ENCODE results near the gene SPECC1. TPM values are rescaled to one million over a fixed set of nuclear protein-coding genes. Genes with fewer than 3 reads are reported as not detected.

SPECC1 gene
- total RNA-seq, 1 experiment from 2014 or later: 43.5 TPM

DNA sequence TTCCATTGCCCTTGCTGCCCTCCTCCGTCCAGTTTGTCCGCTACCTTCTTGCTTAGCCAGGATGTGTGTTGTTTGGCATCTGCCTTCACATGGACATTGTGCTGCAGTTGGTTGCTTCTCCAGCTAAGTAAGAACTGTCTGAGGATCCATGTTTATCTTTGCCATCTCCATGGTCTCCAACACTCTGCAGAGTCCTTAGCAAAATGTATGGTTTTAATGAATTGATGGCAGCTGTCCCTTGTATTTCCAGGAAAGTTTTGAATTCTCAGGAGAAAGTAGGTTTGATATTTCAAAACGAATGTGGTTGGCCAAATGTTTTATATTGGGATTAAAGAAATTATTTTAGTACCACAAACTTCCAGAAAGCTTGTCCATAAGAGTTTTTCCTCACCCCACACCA, 160.9 kb downstream of the SPECC1 start:
- Histone ChIP-seq H3K27me3 (ENCODE audit: insufficient read depth, low read length) (no peaks in the 10 kb centered on the region), H3K79me2 (ENCODE audit: insufficient read depth, low read length) (0 out of 2 replicates have a peak, but pooled peaks cover 4% of the 10 kb centered on the region), H3K4me1 (ENCODE audit: control insufficient read depth in 1 of 2, insufficient read depth in 2 of 2, low read length in 2 of 2) (peaks cover 19 to 35% of the 10 kb centered on the region in 2 experiments), H2AFZ (ENCODE audit: low read depth, low read length, poor library complexity, severe bottlenecking) (no peak overlapping the region), H3K9me2 (ENCODE audit: insufficient read depth) (no peaks in the 10 kb centered on the region), H3K9me3 (ENCODE audit: control insufficient read depth in 1 of 2, insufficient read depth in 1 of 2, low read depth in 1 of 2, low read length in 2 of 2) (no peaks in the 10 kb centered on the region), H3K27ac (ENCODE audit: low read depth, low read length) (no peak overlapping the region), H3K36me3 (ENCODE audit: control insufficient read depth in 1 of 2, insufficient read depth in 2 of 2, low read length in 2 of 2) (no peaks in the 10 kb centered on the region), H3K9ac (ENCODE audit: low read length) (no peak overlapping the region), H3K4me3 (replicated peaks in 1 of 2; ENCODE audit: low read depth in 1 of 2, low read length in 2 of 2) (no peak overlapping the region), H3K4me2 (ENCODE audit: low read length) (no peak overlapping the region), H4K20me1 (ENCODE audit: insufficient read depth) (no peaks in the 10 kb centered on the region)
- DNase-seq (ENCODE audit: low read depth, low spot score) (no peak), ATAC-seq (no peak)
- TF ChIP-seq, protein P1, sequence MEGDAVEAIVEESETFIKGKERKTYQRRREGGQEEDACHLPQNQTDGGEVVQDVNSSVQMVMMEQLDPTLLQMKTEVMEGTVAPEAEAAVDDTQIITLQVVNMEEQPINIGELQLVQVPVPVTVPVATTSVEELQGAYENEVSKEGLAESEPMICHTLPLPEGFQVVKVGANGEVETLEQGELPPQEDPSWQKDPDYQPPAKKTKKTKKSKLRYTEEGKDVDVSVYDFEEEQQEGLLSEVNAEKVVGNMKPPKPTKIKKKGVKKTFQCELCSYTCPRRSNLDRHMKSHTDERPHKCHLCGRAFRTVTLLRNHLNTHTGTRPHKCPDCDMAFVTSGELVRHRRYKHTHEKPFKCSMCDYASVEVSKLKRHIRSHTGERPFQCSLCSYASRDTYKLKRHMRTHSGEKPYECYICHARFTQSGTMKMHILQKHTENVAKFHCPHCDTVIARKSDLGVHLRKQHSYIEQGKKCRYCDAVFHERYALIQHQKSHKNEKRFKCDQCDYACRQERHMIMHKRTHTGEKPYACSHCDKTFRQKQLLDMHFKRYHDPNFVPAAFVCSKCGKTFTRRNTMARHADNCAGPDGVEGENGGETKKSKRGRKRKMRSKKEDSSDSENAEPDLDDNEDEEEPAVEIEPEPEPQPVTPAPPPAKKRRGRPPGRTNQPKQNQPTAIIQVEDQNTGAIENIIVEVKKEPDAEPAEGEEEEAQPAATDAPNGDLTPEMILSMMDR (IDR thresholded peaks at IDR 0.05 in 2 of 3, conservative IDR thresholded peaks at IDR 0.05 in 1 of 3; ENCODE audit: borderline replicate concordance in 1 of 3, insufficient read depth in 1 of 3, low read depth in 2 of 3, low read length in 2 of 3): no peak
- no peak for TF ChIP-seq FOSL1 (IDR thresholded peaks at IDR 0.05; ENCODE audit: low read depth)
- no peak for TF ChIP-seq YY1 (IDR thresholded peaks at IDR 0.05; ENCODE audit: extremely low read depth, insufficient replicate concordance, low read depth, low read length)
- no peak for TF ChIP-seq EZH2phosphoT487 (IDR thresholded peaks at IDR 0.05; ENCODE audit: borderline replicate concordance)
- no peak for TF ChIP-seq POLR2AphosphoS5 (IDR thresholded peaks at IDR 0.05; ENCODE audit: low read depth, low read length)
- TF ChIP-seq ATF3 (IDR thresholded peaks at IDR 0.05): no peak
- no peak for TF ChIP-seq CEBPB (IDR thresholded peaks at IDR 0.05; ENCODE audit: low read depth)
- TF ChIP-seq, protein P2, sequence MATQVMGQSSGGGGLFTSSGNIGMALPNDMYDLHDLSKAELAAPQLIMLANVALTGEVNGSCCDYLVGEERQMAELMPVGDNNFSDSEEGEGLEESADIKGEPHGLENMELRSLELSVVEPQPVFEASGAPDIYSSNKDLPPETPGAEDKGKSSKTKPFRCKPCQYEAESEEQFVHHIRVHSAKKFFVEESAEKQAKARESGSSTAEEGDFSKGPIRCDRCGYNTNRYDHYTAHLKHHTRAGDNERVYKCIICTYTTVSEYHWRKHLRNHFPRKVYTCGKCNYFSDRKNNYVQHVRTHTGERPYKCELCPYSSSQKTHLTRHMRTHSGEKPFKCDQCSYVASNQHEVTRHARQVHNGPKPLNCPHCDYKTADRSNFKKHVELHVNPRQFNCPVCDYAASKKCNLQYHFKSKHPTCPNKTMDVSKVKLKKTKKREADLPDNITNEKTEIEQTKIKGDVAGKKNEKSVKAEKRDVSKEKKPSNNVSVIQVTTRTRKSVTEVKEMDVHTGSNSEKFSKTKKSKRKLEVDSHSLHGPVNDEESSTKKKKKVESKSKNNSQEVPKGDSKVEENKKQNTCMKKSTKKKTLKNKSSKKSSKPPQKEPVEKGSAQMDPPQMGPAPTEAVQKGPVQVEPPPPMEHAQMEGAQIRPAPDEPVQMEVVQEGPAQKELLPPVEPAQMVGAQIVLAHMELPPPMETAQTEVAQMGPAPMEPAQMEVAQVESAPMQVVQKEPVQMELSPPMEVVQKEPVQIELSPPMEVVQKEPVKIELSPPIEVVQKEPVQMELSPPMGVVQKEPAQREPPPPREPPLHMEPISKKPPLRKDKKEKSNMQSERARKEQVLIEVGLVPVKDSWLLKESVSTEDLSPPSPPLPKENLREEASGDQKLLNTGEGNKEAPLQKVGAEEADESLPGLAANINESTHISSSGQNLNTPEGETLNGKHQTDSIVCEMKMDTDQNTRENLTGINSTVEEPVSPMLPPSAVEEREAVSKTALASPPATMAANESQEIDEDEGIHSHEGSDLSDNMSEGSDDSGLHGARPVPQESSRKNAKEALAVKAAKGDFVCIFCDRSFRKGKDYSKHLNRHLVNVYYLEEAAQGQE (IDR thresholded peaks at IDR 0.05; ENCODE audit: low read depth): no peak
- TF ChIP-seq, protein P3, sequence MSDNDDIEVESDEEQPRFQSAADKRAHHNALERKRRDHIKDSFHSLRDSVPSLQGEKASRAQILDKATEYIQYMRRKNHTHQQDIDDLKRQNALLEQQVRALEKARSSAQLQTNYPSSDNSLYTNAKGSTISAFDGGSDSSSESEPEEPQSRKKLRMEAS (IDR thresholded peaks at IDR 0.05): no peak
- no peak for TF ChIP-seq SP1 (IDR thresholded peaks at IDR 0.05; ENCODE audit: low read depth)
- TF ChIP-seq, protein P4, sequence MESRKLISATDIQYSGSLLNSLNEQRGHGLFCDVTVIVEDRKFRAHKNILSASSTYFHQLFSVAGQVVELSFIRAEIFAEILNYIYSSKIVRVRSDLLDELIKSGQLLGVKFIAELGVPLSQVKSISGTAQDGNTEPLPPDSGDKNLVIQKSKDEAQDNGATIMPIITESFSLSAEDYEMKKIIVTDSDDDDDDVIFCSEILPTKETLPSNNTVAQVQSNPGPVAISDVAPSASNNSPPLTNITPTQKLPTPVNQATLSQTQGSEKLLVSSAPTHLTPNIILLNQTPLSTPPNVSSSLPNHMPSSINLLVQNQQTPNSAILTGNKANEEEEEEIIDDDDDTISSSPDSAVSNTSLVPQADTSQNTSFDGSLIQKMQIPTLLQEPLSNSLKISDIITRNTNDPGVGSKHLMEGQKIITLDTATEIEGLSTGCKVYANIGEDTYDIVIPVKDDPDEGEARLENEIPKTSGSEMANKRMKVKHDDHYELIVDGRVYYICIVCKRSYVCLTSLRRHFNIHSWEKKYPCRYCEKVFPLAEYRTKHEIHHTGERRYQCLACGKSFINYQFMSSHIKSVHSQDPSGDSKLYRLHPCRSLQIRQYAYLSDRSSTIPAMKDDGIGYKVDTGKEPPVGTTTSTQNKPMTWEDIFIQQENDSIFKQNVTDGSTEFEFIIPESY (IDR thresholded peaks at IDR 0.05; ENCODE audit: extremely low read depth, insufficient replicate concordance, low read length): no peak
- no peak for TF ChIP-seq JUND (IDR thresholded peaks at IDR 0.05)
- TF ChIP-seq ELF1 (IDR thresholded peaks at IDR 0.05; ENCODE audit: borderline replicate concordance, low read depth): no peak
- TF ChIP-seq SRF (IDR thresholded peaks at IDR 0.05; ENCODE audit: low read depth): no peak
- TF ChIP-seq TCF7L2 (IDR thresholded peaks at IDR 0.05; ENCODE audit: borderline replicate concordance, extremely low read depth, insufficient read depth, insufficient read length): no peak
- TF ChIP-seq CBX3 (IDR thresholded peaks at IDR 0.05; ENCODE audit: low read depth): no peak
- no peak for TF ChIP-seq SIN3A (IDR thresholded peaks at IDR 0.05; ENCODE audit: low read depth)
- TF ChIP-seq RAD21 (IDR thresholded peaks at IDR 0.05; ENCODE audit: low read depth): no peak
- TF ChIP-seq ZFX (IDR thresholded peaks at IDR 0.05): no peak
- CTCF ChIA-PET: no interaction called here
- RAD21 ChIA-PET (ENCODE audit: low non-redundant PET in 1 of 2, low total read pairs in 2 of 2, uncharacterized antibody in 2 of 2, unreplicated experiment in 2 of 2): no interaction called here
- BruUV-seq (replicated peaks): no TSS peak
- intact Hi-C loops (cut with micrococcal nuclease): no loop called here
- POLR2A ChIA-PET: no interaction called here

Data from HCT116 (cell line).